Lung (tissue), 12 donors: ENCODE results near the gene INMT. TPM values are rescaled to one million over a fixed set of nuclear protein-coding genes. Genes with fewer than 3 reads are reported as not detected.
A peak's percentile ranks its signal among the peaks of the same experiment; 100 is the strongest.

ENCODE experiments used
- ATAC-seq: fragments of 200-7000 bp; cut with Tn5 transposase; one replicate; pipeline ENCODE4 v1.9.1; 2020; ENCODE audit warnings: moderate number of reproducible peaks; ENCODE audit not compliant: insufficient read depth, low FRiP score
- DNase-seq, 3 donors: peaks; one replicate each; pipeline ENCODE4 v3.0.0-alpha.2; 2013 to 2017
- H3K27ac ChIP-seq, 2 donors: one replicate each; pipeline ENCODE4 v1.5.1; 2013; ENCODE audit warnings: mild to moderate bottlenecking in 2 of 2, moderate library complexity in 2 of 2, control low read depth in 1 of 2, inconsistent platforms in 1 of 2, low read depth in 1 of 2, low read length in 1 of 2
- H3K27me3 ChIP-seq, 3 donors: one replicate each; pipeline ENCODE4 v1.5.1; 2013; ENCODE audit warnings: low read length in 2 of 3; ENCODE audit not compliant: control insufficient read depth in 3 of 3, insufficient read depth in 3 of 3
- H3K36me3 ChIP-seq, 4 donors: one replicate each; pipeline ENCODE4 v1.5.1; 2013; ENCODE audit warnings: low read length in 4 of 4, mild to moderate bottlenecking in 1 of 4, moderate library complexity in 1 of 4; ENCODE audit not compliant: control insufficient read depth in 4 of 4, insufficient read depth in 4 of 4
- H3K4me1 ChIP-seq, 5 donors: one replicate each; pipeline ENCODE4 v1.5.1; 2013; ENCODE audit warnings: low read length in 5 of 5, mild to moderate bottlenecking in 2 of 5, moderate library complexity in 1 of 5; ENCODE audit not compliant: control insufficient read depth in 5 of 5, insufficient read depth in 5 of 5
- H3K4me3 ChIP-seq: one replicate; pipeline ENCODE4 v1.5.1; 2013; ENCODE audit warnings: mild to moderate bottlenecking, control low read depth, moderate library complexity
- H3K9ac ChIP-seq, 2 donors: one replicate each; pipeline ENCODE4 v1.5.1; 2013; ENCODE audit warnings: low read length in 2 of 2, control low read depth in 1 of 2; ENCODE audit not compliant: insufficient read depth in 1 of 2
- H3K9me3 ChIP-seq, 4 donors: one replicate each; pipeline ENCODE4 v1.5.1; 2013; ENCODE audit warnings: low read length in 3 of 4, mild to moderate bottlenecking in 1 of 4, moderate library complexity in 1 of 4; ENCODE audit not compliant: control insufficient read depth in 4 of 4, insufficient read depth in 3 of 4
- WGBS, 2 donors: extraction: QIAGEN DNeasy Blood & Tissue Kit; methylation state at CpG; one replicate each; pipeline ENCODE4 v1.1.7; 2013; 5-methylcytosine and 5-hydroxymethylcytosine counted together
- polyA plus RNA-seq, 2 donors: library from polyadenylated mRNA; stranded (reverse); fragments of 200-250 nt; gene quantifications; one replicate each; pipeline ENCODE4 v1.2.1, GENCODE V29; 2013
- total RNA-seq, 2 donors: library from RNA; depleted of rRNA in 1 of 2; stranded (reverse); fragments of >200 nt in 1 of 2; gene quantifications; one replicate each; pipeline ENCODE4 v1.2.1, GENCODE V29; 2014 to 2021
- TF ChIP-seq, protein P1 (sequence below): IDR thresholded peaks from 2 replicates; pipeline ENCODE4 v1.5.1; 2012; ENCODE audit warnings: mild to moderate bottlenecking; ENCODE audit errors: control extremely low read depth, extremely low read depth
- donor health status: control.
- donor health status: control.
- donor health status: Bipolar disorder and iron deficiency.
- donor health status: healthy.
- donor health status: DM: yes; HTN: yes; CAD: no.

The INMT gene
- total and polyA plus RNA-seq, 4 donors, result 88.7 to 200 (median 127) TPM

DNA sequence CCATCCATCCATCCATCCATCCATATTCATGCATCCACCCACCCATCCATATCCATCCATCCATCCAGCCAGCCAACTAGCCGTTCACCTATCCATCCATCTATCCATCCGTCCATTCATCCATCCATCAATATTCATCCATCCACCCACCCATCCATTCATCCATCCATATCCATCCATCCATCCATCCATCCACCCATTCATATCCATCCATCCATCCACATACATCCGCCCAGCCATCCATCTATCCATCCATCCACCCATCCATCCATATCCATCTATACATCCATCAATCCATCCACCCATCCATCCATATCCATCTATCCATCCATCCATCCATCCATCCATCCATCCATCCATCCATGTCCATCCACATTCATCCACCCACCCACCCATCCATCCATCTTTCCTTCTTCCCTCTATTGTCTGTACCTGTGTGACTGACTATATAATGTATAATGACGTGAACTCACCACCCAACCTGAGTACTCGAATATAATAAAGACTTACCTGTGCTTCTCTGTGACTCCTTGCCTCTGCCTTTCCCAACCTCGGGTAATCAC is 2.5 kb downstream of the INMT start:
- Histone ChIP-seq H3K36me3 (peaks cover 0 to 7% (median 1%) of the 10 kb centered on the region in 4 donors), H3K4me3 (peak overlapping the region; percentile 4), H3K4me1 (peaks cover 8 to 73% (median 24%) of the 10 kb centered on the region in 5 donors), H3K9me3 (no peaks in the 10 kb centered on the region), H3K9ac (no peak overlapping the region), H3K27ac (no peak overlapping the region), H3K27me3 (no peaks in the 10 kb centered on the region)
- no peak for ATAC-seq
- TF ChIP-seq, protein P1, sequence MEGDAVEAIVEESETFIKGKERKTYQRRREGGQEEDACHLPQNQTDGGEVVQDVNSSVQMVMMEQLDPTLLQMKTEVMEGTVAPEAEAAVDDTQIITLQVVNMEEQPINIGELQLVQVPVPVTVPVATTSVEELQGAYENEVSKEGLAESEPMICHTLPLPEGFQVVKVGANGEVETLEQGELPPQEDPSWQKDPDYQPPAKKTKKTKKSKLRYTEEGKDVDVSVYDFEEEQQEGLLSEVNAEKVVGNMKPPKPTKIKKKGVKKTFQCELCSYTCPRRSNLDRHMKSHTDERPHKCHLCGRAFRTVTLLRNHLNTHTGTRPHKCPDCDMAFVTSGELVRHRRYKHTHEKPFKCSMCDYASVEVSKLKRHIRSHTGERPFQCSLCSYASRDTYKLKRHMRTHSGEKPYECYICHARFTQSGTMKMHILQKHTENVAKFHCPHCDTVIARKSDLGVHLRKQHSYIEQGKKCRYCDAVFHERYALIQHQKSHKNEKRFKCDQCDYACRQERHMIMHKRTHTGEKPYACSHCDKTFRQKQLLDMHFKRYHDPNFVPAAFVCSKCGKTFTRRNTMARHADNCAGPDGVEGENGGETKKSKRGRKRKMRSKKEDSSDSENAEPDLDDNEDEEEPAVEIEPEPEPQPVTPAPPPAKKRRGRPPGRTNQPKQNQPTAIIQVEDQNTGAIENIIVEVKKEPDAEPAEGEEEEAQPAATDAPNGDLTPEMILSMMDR, result no peak
- DNase-seq, result no peak
- WGBS, 2 donors, result 88 to 91% methylated on average over 6 of the region's 6 CpGs

DNA sequence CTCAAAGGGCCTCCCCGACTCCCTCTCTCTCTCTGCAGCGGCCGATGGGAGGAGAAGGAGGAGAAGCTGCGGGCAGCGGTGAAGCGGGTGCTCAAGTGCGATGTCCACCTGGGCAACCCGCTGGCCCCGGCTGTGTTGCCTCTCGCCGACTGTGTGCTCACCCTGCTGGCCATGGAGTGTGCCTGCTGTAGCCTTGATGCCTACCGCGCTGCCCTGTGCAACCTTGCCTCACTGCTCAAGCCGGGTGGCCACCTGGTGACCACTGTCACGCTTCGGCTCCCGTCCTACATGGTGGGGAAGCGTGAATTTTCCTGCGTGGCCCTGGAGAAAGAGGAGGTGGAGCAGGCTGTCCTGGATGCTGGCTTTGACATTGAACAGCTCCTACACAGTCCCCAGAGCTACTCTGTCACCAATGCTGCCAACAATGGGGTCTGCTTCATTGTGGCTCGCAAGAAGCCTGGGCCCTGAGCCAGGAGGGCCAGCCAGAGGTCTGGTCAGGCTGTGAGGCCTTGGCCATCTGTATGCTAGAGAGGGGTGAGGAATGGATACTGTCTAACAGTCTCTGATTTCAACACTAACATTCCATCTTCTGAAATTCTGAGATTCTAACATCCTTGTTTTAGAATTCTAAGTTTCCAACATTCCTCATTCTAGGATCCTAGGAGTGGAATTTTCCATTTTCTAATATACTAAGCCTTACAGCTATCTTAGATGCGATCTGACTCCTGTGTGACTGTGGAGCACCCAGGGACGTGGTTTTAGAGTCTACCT is 3.6 kb downstream of the INMT start:
- H3K9ac ChIP-seq, result no peak overlapping the region

DNA sequence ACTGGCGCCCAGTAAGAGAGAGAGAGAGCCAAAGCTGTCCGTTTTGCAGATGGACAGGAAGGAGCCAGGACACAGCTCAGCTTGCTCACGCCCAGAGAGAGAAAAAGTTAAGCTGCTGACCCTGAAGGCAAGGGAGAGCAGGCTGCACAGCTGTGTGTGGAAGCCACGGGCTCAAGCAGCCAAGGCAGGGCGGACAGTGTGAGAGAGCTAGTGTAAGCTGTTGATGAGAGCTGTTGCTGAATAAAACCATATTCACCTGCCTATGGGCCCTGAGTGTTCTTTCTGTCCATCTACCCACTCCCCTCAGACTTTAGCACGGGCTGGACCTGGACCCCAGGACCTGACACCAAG is 5.4 kb downstream of the INMT start:
- H3K9me3 ChIP-seq, result no peaks in the 10 kb centered on the region
- no peak overlapping the region for H3K9ac ChIP-seq
- H3K27me3 ChIP-seq, result no peaks in the 10 kb centered on the region
- peak in 2 of 3 donors; percentile 55 to 78 for DNase-seq
- H3K4me3 ChIP-seq, result no peak overlapping the region
- ATAC-seq, result no peak
- TF ChIP-seq, protein P1, result no peak
- peak overlapping the region in 1 of 2 donors; percentile 34 for H3K27ac ChIP-seq
- 63 to 76% methylated on average over 6 of the region's 6 CpGs for WGBS, 2 donors
- H3K4me1 ChIP-seq, result peaks cover 11 to 68% (median 21%) of the 10 kb centered on the region in 5 donors
- peaks cover 0 to 7% (median 1%) of the 10 kb centered on the region in 4 donors for H3K36me3 ChIP-seq

More for the DNA sequence above, 3.6 kb downstream of the INMT start:
- peaks cover 8 to 68% (median 24%) of the 10 kb centered on the region in 5 donors for H3K4me1 ChIP-seq
- no peak for ATAC-seq
- peak overlapping the region in 1 of 2 donors; percentile 5 for H3K27ac ChIP-seq
- H3K4me3 ChIP-seq, result peak overlapping the region; percentile 12
- 76% methylated on average over 21 to 22 of the region's 22 CpGs for WGBS, 2 donors
- TF ChIP-seq, protein P1, result no peak
- peaks cover 0 to 7% (median 1%) of the 10 kb centered on the region in 4 donors for H3K36me3 ChIP-seq
- DNase-seq, result peak; percentile 94 to 96 (median 95)
- H3K27me3 ChIP-seq, result no peaks in the 10 kb centered on the region
- H3K9me3 ChIP-seq, result no peaks in the 10 kb centered on the region
